ENCODE measurements around the gene SLC25A44. TPM values are rescaled to one million over a fixed set of nuclear protein-coding genes. Genes with fewer than 3 reads are reported as not detected.

SLC25A44 gene
- total and polyA plus RNA-seq, 2 donors, result 8.8 to 10.7 TPM

DNA sequence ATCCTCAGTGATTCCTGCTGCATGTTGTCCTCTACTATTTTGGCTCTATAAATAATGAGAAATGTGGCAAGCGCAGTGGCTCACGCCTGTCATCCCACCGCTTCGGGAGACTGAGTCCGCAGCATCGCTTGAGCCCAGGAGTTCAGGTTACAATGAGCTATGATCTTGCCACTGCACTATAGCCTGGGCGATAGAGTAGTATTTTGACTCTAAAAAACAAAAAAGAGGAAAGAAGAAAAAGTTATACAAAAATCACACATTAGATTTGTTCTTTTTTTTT lies 756 bp upstream of the SLC25A44 start:
- DNase-seq (ENCODE audit: low read depth in 6 of 9, low spot score in 9 of 9), result no peak
- Histone ChIP-seq H3K36me3 (ENCODE audit: control insufficient read depth in 2 of 2, insufficient read depth in 2 of 2, low read length in 1 of 2) (peaks cover 11 to 25% of the 10 kb centered on the region in 2 donors), H3K4me1 (ENCODE audit: control insufficient read depth in 2 of 2, insufficient read depth in 2 of 2, low read length in 2 of 2) (peaks cover 12 to 30% of the 10 kb centered on the region in 2 donors), H3K27ac (ENCODE audit: low read depth in 1 of 2, low read length in 1 of 2) (peak overlapping the region; percentile 86 to 89), H3K9me3 (ENCODE audit: control insufficient read depth in 2 of 2, insufficient read depth in 1 of 2, low read length in 1 of 2) (peaks cover 0 to 3% of the 10 kb centered on the region in 2 donors), H3K4me3 (ENCODE audit: low read length in 2 of 2) (peak overlapping the region; percentile 65 to 95), H3K27me3 (ENCODE audit: control insufficient read depth in 2 of 2, insufficient read depth in 1 of 2, low read length in 1 of 2) (no peaks in the 10 kb centered on the region)
- 81% methylated on average over 7 of the region's 7 CpGs for WGBS

DNA sequence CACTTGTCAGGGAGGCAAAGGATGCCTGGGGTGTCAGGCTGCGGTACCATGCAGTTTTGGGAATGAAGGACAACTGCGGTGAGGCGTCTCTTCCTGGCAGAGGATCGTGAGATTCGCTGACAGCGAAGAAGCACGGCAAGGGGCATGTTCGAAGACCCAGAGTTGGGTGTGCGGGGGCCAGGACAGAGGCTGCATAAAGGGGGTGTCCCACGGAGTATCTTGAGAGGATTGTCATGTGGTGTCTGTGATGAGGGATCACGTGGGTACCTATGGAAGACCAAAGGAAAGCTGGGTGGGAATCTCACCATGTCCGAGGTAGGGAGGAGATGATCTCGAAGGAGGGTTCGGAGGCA lies 372 bp downstream of the SLC25A44 start:
- Histone ChIP-seq H3K27me3 (ENCODE audit: control insufficient read depth in 2 of 2, insufficient read depth in 1 of 2, low read length in 1 of 2) (no peaks in the 10 kb centered on the region), H3K36me3 (ENCODE audit: control insufficient read depth in 2 of 2, insufficient read depth in 2 of 2, low read length in 1 of 2) (peaks cover 11 to 31% of the 10 kb centered on the region in 2 donors), H3K4me1 (ENCODE audit: control insufficient read depth in 2 of 2, insufficient read depth in 2 of 2, low read length in 2 of 2) (peaks cover 12 to 36% of the 10 kb centered on the region in 2 donors), H3K4me3 (ENCODE audit: low read length in 2 of 2) (peak overlapping the region; percentile 65 to 95), H3K9me3 (ENCODE audit: control insufficient read depth in 2 of 2, insufficient read depth in 1 of 2, low read length in 1 of 2) (no peaks in the 10 kb centered on the region), H3K27ac (ENCODE audit: low read depth in 1 of 2, low read length in 1 of 2) (peak overlapping the region; percentile 52 to 80)
- WGBS, result 17% methylated on average over 14 of the region's 14 CpGs
- DNase-seq (ENCODE audit: low read depth in 6 of 9, low spot score in 9 of 9), result no peak

DNA sequence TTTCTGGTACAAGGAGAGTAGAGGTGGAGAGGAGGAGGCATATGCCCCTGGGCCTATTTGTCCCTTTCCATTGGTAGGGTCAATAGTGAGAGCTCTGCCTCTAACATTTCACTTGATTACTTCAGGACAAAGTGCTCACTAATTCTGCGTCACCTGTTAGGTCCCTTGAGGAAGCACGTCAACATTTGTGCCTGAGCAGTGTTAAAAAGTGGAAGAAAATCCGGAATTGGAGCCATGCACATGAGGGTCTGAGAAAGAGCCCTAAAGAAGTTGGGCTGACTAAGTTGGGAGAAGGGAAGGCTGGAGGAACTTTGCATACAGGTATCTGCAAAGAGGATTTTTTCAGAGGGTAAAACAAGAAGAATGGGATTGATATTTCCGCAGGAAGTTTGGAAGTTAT lies 1.9 kb downstream of the SLC25A44 start:
- Histone ChIP-seq H3K4me1 (ENCODE audit: control insufficient read depth in 2 of 2, insufficient read depth in 2 of 2, low read length in 2 of 2) (peaks cover 15 to 36% of the 10 kb centered on the region in 2 donors), H3K27me3 (ENCODE audit: control insufficient read depth in 2 of 2, insufficient read depth in 1 of 2, low read length in 1 of 2) (no peaks in the 10 kb centered on the region), H3K36me3 (ENCODE audit: control insufficient read depth in 2 of 2, insufficient read depth in 2 of 2, low read length in 1 of 2) (peaks cover 22 to 44% of the 10 kb centered on the region in 2 donors), H3K27ac (ENCODE audit: low read depth in 1 of 2, low read length in 1 of 2) (no peak overlapping the region), H3K4me3 (ENCODE audit: low read length in 2 of 2) (no peak overlapping the region), H3K9me3 (ENCODE audit: control insufficient read depth in 2 of 2, insufficient read depth in 1 of 2, low read length in 1 of 2) (no peaks in the 10 kb centered on the region)
- DNase-seq (ENCODE audit: low read depth in 6 of 9, low spot score in 9 of 9), result no peak
- 90% methylated on average over 4 of the region's 4 CpGs for WGBS

DNA sequence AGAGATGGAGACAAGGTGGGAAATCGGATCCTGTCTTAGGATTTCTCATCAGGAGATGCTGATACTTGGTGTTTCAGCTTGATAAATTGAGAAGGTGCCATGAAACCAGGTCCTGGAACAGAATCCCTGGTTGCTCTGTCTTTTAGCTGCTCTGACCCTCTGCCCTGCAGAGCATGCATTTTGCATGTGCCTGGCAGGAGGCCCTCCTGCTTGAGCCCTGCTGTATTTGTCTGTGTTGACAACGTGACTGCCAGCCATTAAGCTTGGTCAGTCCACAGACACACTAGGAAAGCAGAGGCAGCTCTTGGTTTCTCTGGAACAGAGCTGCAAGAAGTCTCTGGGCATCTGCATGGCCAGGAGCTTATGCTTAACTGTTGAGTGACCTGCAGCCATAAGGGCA lies 2.5 kb downstream of the SLC25A44 start:
- no peak overlapping the region for H3K4me3 ChIP-seq (ENCODE audit: low read length in 2 of 2)
- no peaks in the 10 kb centered on the region for H3K27me3 ChIP-seq (ENCODE audit: control insufficient read depth in 2 of 2, insufficient read depth in 1 of 2, low read length in 1 of 2)
- H3K9me3 ChIP-seq (ENCODE audit: control insufficient read depth in 2 of 2, insufficient read depth in 1 of 2, low read length in 1 of 2), result no peaks in the 10 kb centered on the region
- WGBS, result 94% methylated on average over 2 of the region's 2 CpGs
- no peak for DNase-seq (ENCODE audit: low read depth in 6 of 9, low spot score in 9 of 9)
- no peak overlapping the region for H3K27ac ChIP-seq (ENCODE audit: low read depth in 1 of 2, low read length in 1 of 2)
- H3K4me1 ChIP-seq (ENCODE audit: control insufficient read depth in 2 of 2, insufficient read depth in 2 of 2, low read length in 2 of 2), result peaks cover 15 to 36% of the 10 kb centered on the region in 2 donors
- peaks cover 25 to 44% of the 10 kb centered on the region in 2 donors for H3K36me3 ChIP-seq (ENCODE audit: control insufficient read depth in 2 of 2, insufficient read depth in 2 of 2, low read length in 1 of 2)

DNA sequence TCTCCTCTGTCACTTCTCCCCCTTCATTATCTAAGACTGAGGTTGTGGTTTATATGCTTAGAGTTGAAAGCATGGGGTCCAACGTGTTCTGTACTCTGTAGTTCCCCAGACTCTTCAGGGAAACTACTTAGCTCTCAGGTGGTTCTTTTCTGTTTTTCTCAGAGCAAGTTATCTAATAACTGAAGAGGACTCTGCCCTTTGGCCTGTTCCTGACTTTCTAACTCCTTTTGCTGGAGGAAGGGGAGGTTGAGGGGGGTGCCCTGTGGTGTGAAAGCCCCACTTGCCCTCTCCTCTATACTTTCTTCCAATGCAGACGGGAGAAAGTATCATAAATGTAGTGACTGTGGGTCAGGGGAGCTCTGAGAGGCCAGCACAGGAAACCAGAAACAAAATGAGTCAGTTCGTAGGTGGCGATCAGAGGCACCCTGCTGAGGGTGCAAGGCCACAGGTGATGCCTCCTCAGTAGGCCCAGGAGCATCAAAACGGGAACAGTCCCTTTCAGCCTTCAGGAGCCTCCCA lies 5.0 kb downstream of the SLC25A44 start:
- Histone ChIP-seq H3K36me3 (ENCODE audit: control insufficient read depth in 2 of 2, insufficient read depth in 2 of 2, low read length in 1 of 2) (peaks cover 34 to 55% of the 10 kb centered on the region in 2 donors), H3K27me3 (ENCODE audit: control insufficient read depth in 2 of 2, insufficient read depth in 1 of 2, low read length in 1 of 2) (no peaks in the 10 kb centered on the region), H3K9me3 (ENCODE audit: control insufficient read depth in 2 of 2, insufficient read depth in 1 of 2, low read length in 1 of 2) (no peaks in the 10 kb centered on the region), H3K4me3 (ENCODE audit: low read length in 2 of 2) (no peak overlapping the region), H3K4me1 (ENCODE audit: control insufficient read depth in 2 of 2, insufficient read depth in 2 of 2, low read length in 2 of 2) (peaks cover 9 to 27% of the 10 kb centered on the region in 2 donors), H3K27ac (ENCODE audit: low read depth in 1 of 2, low read length in 1 of 2) (no peak overlapping the region)
- DNase-seq (ENCODE audit: low read depth in 6 of 9, low spot score in 9 of 9), result peak in 1 of 9 donors; percentile 31
- WGBS, result 85% methylated on average over 5 of the region's 5 CpGs

DNA sequence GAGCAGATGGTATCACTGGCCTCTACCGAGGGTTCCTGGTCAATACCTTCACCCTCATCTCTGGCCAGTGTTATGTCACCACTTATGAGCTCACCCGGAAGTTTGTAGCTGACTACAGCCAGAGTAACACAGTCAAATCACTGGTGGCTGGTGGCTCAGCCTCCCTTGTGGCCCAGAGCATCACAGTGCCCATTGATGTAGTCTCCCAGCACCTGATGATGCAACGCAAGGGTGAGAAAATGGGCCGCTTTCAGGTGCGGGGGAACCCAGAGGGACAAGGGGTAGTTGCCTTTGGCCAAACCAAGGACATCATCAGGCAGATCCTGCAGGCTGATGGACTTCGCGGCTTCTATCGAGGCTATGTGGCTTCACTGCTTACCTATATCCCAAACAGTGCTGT lies 6.1 kb downstream of the SLC25A44 start:
- Histone ChIP-seq H3K36me3 (ENCODE audit: control insufficient read depth in 2 of 2, insufficient read depth in 2 of 2, low read length in 1 of 2) (peaks cover 34 to 58% of the 10 kb centered on the region in 2 donors), H3K9me3 (ENCODE audit: control insufficient read depth in 2 of 2, insufficient read depth in 1 of 2, low read length in 1 of 2) (no peaks in the 10 kb centered on the region), H3K4me3 (ENCODE audit: low read length in 2 of 2) (no peak overlapping the region), H3K27me3 (ENCODE audit: control insufficient read depth in 2 of 2, insufficient read depth in 1 of 2, low read length in 1 of 2) (no peaks in the 10 kb centered on the region), H3K4me1 (ENCODE audit: control insufficient read depth in 2 of 2, insufficient read depth in 2 of 2, low read length in 2 of 2) (peaks cover 3 to 19% of the 10 kb centered on the region in 2 donors), H3K27ac (ENCODE audit: low read depth in 1 of 2, low read length in 1 of 2) (no peak overlapping the region)
- WGBS, result 97% methylated on average over 8 of the region's 8 CpGs
- DNase-seq (ENCODE audit: low read depth in 6 of 9, low spot score in 9 of 9), result no peak

DNA sequence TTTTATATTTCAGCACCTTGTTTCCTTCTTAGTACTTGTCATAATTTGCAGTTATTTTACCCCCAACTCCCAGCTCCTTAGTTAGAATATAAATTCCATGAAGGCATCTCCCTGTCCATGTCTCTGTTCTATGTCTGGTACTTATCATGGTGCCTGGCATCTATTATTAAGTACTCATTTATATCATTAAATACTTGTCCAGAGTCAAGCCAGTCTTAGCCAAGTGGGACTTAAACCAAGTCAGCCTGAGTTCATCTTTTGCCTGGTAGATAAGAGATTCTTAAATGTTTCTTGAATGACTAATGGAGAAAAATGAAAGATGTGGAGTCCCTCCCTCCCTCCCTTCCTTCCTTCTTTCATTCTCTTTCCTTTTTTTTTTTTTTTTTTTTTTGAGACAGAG lies 9.4 kb downstream of the SLC25A44 start:
- peaks cover 38 to 59% of the 10 kb centered on the region in 2 donors for H3K36me3 ChIP-seq (ENCODE audit: control insufficient read depth in 2 of 2, insufficient read depth in 2 of 2, low read length in 1 of 2)
- H3K9me3 ChIP-seq (ENCODE audit: control insufficient read depth in 2 of 2, insufficient read depth in 1 of 2, low read length in 1 of 2), result no peaks in the 10 kb centered on the region
- no peak overlapping the region for H3K4me3 ChIP-seq (ENCODE audit: low read length in 2 of 2)
- H3K27ac ChIP-seq (ENCODE audit: low read depth in 1 of 2, low read length in 1 of 2), result no peak overlapping the region
- peaks cover 3 to 5% of the 10 kb centered on the region in 2 donors for H3K4me1 ChIP-seq (ENCODE audit: control insufficient read depth in 2 of 2, insufficient read depth in 2 of 2, low read length in 2 of 2)
- DNase-seq (ENCODE audit: low read depth in 6 of 9, low spot score in 9 of 9), result no peak
- no peaks in the 10 kb centered on the region for H3K27me3 ChIP-seq (ENCODE audit: control insufficient read depth in 2 of 2, insufficient read depth in 1 of 2, low read length in 1 of 2)

DNA sequence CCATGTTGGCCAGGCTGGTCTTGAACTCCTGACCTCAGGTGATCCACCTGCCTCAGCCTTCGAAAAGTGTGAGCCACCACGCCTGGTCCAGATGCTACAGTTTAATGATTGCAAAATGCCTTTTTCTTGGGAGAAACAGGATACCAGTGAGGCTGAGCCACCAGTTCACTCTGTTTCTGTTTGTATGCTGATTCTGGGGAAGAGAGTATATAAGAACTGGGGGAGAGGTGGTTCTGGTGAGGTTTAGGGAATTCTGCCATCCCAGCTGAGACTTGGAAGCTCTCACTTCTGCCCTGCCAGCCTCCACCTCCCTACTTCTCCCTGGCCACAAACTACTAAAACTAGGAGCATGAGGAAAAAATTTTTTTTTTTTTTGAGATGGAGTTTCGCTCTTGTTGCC lies 10.8 kb downstream of the SLC25A44 start:
- DNase-seq (ENCODE audit: low read depth in 6 of 9, low spot score in 9 of 9), result no peak
- no peaks in the 10 kb centered on the region for H3K27me3 ChIP-seq (ENCODE audit: control insufficient read depth in 2 of 2, insufficient read depth in 1 of 2, low read length in 1 of 2)
- H3K36me3 ChIP-seq (ENCODE audit: control insufficient read depth in 2 of 2, insufficient read depth in 2 of 2, low read length in 1 of 2), result peaks cover 47 to 61% of the 10 kb centered on the region in 2 donors
- WGBS, result 96% methylated on average over 3 of the region's 3 CpGs
- H3K4me1 ChIP-seq (ENCODE audit: control insufficient read depth in 2 of 2, insufficient read depth in 2 of 2, low read length in 2 of 2), result peaks cover 0 to 3% of the 10 kb centered on the region in 2 donors
- H3K9me3 ChIP-seq (ENCODE audit: control insufficient read depth in 2 of 2, insufficient read depth in 1 of 2, low read length in 1 of 2), result no peaks in the 10 kb centered on the region
- no peak overlapping the region for H3K27ac ChIP-seq (ENCODE audit: low read depth in 1 of 2, low read length in 1 of 2)
- no peak overlapping the region for H3K4me3 ChIP-seq (ENCODE audit: low read length in 2 of 2)

DNA sequence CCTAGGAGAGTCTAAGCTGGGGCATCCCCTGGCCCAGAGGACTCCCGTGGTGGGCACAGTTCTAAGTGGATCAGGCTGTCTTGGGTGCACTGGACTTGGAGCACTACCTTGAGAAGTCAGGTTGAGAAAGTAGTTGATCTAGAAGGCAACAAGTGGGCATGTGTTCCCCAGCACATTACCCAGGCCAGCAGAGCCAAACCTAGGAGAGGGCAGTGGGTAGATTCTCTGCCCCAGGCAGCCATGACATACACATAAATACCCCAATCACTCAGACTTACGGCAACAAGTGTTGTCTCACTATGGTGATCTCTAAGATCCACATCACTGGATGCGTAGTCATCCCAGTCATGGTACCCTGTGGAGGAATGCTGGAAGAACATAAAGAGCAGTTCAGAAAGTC lies 17.3 kb downstream of the SLC25A44 start:
- Histone ChIP-seq H3K9me3 (ENCODE audit: control insufficient read depth in 2 of 2, insufficient read depth in 1 of 2, low read length in 1 of 2) (no peaks in the 10 kb centered on the region), H3K4me3 (ENCODE audit: low read length in 2 of 2) (no peak overlapping the region), H3K36me3 (ENCODE audit: control insufficient read depth in 2 of 2, insufficient read depth in 2 of 2, low read length in 1 of 2) (peaks cover 34 to 55% of the 10 kb centered on the region in 2 donors), H3K4me1 (ENCODE audit: control insufficient read depth in 2 of 2, insufficient read depth in 2 of 2, low read length in 2 of 2) (peaks cover 5 to 16% of the 10 kb centered on the region in 2 donors), H3K27me3 (ENCODE audit: control insufficient read depth in 2 of 2, insufficient read depth in 1 of 2, low read length in 1 of 2) (no peaks in the 10 kb centered on the region), H3K27ac (ENCODE audit: low read depth in 1 of 2, low read length in 1 of 2) (no peak overlapping the region)
- WGBS, result 96% methylated on average over 3 of the region's 3 CpGs
- no peak for DNase-seq (ENCODE audit: low read depth in 6 of 9, low spot score in 9 of 9)

DNA sequence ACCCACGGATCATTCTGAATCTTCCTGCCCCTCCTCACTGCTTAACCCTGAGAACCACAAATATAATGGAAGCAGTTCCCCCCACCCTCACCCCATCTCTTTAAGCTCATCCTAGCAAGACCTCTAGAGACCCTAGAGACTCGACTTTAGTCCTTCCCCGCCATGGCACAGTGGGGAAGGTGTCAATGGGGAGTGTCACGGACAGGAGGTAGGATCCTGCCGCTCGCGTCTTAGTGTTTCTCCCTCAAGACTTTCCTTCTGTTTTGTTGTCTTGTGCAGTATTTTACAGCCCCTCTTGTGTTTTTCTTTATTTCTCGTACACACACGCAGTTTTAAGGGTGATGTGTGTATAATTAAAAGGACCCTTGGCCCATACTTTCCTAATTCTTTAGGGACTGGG lies 18.2 kb downstream of the SLC25A44 start:
- Histone ChIP-seq H3K9me3 (ENCODE audit: control insufficient read depth in 2 of 2, insufficient read depth in 1 of 2, low read length in 1 of 2) (no peaks in the 10 kb centered on the region), H3K27ac (ENCODE audit: low read depth in 1 of 2, low read length in 1 of 2) (peak overlapping the region in 1 of 2 donors; percentile 100), H3K27me3 (ENCODE audit: control insufficient read depth in 2 of 2, insufficient read depth in 1 of 2, low read length in 1 of 2) (no peaks in the 10 kb centered on the region), H3K36me3 (ENCODE audit: control insufficient read depth in 2 of 2, insufficient read depth in 2 of 2, low read length in 1 of 2) (peaks cover 27 to 49% of the 10 kb centered on the region in 2 donors), H3K4me1 (ENCODE audit: control insufficient read depth in 2 of 2, insufficient read depth in 2 of 2, low read length in 2 of 2) (peaks cover 5 to 16% of the 10 kb centered on the region in 2 donors), H3K4me3 (ENCODE audit: low read length in 2 of 2) (peak overlapping the region; percentile 56 to 93)
- WGBS, result 96% methylated on average over 9 of the region's 9 CpGs
- DNase-seq (ENCODE audit: low read depth in 6 of 9, low spot score in 9 of 9), result peak in 1 of 9 donors; percentile 10
